ENCODE measurements around the gene SDHA.
"Not testable (repeated sequence)": the region's sequence is repeated elsewhere in the genome, so short reads cannot be mapped to it uniquely, and the experiment has no call there.

Gene SDHA

GRCh38 chr5:194603-195209 lies 23.4 kb upstream of the SDHA start:
- Histone ChIP-seq H3K9me3 (ENCODE audit: insufficient read depth, low read depth, low read length) (no peaks in the 10 kb centered on the region), H3K27me3 (ENCODE audit: insufficient read depth, low read length) (no peaks in the 10 kb centered on the region), H3K4me3 (ENCODE audit: low read length) (no peak overlapping the region), H3K36me3 (ENCODE audit: insufficient read depth, low read depth, low read length) (no peaks in the 10 kb centered on the region), H3K4me1 (ENCODE audit: insufficient read depth, low read length) (no peaks in the 10 kb centered on the region), H3K27ac (ENCODE audit: low read length) (no peak overlapping the region), H3K9ac (ENCODE audit: low read depth, low read length) (no peak overlapping the region)

DNA sequence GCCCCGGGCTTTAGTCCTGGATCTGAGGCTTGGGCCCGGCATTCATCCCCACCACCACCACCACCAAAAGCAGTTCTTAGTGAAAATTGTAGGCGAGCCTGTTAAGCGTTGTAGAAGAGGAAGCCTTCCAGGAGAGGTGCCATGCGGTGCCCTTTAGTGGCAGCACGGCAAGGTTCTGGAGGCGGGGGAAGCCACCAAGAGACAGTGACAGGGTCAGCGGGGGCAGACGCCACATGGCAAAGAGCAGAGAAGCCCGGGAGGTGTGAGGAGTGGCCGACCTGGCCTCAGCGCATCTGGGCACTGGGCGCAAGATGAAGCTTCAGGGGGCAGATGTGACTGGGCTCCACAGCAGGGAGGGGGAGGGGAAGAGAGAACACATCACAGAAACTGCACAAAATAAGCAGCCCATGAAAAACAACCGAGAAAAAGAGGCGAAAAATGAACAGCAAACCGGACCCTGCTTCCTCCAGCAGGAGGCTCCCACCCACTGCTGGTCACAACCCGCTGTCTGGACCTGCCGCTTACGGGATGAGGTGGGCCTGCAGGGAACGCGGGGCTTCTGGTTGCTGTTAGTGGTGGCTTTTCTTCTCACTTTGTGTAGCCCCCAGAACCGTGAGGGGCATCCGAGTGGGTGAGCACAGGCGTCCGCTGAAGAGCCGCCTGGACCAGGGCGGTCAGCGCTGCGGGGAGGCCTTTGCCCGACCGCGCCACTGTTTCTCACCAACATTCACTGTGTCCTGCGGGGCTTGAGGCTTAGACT lies 22.5 kb upstream of the SDHA start:
- H3K27ac ChIP-seq (ENCODE audit: low read length), result no peak overlapping the region
- H3K4me1 ChIP-seq (ENCODE audit: insufficient read depth, low read length), result no peaks in the 10 kb centered on the region
- H3K36me3 ChIP-seq (ENCODE audit: insufficient read depth, low read depth, low read length), result no peaks in the 10 kb centered on the region
- H3K9ac ChIP-seq (ENCODE audit: low read depth, low read length), result no peak overlapping the region
- no peaks in the 10 kb centered on the region for H3K9me3 ChIP-seq (ENCODE audit: insufficient read depth, low read depth, low read length)
- no peak overlapping the region for H3K4me3 ChIP-seq (ENCODE audit: low read length)
- no peaks in the 10 kb centered on the region for H3K27me3 ChIP-seq (ENCODE audit: insufficient read depth, low read length)

DNA sequence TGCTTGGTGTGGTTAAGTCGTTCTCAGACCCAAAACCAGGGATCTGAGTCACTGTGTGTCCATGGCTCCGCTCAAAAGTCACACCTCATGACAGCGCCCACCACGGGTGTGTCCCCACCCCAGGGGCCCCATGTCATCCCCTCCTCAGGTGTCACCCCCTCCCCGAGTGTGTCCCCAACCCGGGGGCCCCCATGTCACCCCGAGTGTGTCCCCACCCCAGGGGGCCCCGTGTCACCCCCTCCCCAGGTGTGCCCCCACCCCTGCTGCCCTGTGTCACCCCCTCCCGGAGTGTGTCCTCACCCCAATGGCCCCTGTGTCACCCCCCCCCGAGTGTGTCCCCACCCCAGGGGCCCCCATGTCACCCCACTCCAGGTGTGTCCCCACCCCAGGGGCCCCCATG lies 21.8 kb upstream of the SDHA start:
- Histone ChIP-seq H3K27me3 (ENCODE audit: insufficient read depth, low read length) (no peaks in the 10 kb centered on the region), H3K9ac (ENCODE audit: low read depth, low read length) (no peak overlapping the region), H3K4me1 (ENCODE audit: insufficient read depth, low read length) (no peaks in the 10 kb centered on the region), H3K36me3 (ENCODE audit: insufficient read depth, low read depth, low read length) (no peaks in the 10 kb centered on the region), H3K4me3 (ENCODE audit: low read length) (no peak overlapping the region), H3K9me3 (ENCODE audit: insufficient read depth, low read depth, low read length) (no peaks in the 10 kb centered on the region), H3K27ac (ENCODE audit: low read length) (no peak overlapping the region)

DNA sequence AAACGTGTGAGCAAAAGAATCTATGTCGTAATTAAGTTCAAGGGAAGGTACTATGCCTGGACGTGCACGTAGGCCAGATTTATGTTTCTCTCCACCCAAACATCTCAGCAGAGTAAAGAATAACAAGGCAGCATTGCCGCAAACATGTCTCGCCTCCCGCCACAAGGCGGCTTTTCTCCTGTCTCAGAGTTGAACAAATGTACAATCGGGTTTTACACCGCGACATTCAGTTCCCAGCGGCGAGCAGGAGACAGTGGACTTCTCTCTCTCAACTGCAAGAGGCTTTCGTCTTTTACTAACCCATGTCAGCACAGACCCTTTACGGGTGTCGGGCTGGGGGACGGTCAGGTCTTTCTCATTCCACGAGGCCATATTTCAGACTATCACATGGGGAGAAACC lies 21.1 kb upstream of the SDHA start:
- H3K36me3 ChIP-seq (ENCODE audit: insufficient read depth, low read depth, low read length); H3K4me1 ChIP-seq (ENCODE audit: insufficient read depth, low read length); H3K27ac ChIP-seq (ENCODE audit: low read length); H3K27me3 ChIP-seq (ENCODE audit: insufficient read depth, low read length); H3K9me3 ChIP-seq (ENCODE audit: insufficient read depth, low read depth, low read length); H3K4me3 ChIP-seq (ENCODE audit: low read length); H3K9ac ChIP-seq (ENCODE audit: low read depth, low read length): not testable (repeated sequence)

DNA sequence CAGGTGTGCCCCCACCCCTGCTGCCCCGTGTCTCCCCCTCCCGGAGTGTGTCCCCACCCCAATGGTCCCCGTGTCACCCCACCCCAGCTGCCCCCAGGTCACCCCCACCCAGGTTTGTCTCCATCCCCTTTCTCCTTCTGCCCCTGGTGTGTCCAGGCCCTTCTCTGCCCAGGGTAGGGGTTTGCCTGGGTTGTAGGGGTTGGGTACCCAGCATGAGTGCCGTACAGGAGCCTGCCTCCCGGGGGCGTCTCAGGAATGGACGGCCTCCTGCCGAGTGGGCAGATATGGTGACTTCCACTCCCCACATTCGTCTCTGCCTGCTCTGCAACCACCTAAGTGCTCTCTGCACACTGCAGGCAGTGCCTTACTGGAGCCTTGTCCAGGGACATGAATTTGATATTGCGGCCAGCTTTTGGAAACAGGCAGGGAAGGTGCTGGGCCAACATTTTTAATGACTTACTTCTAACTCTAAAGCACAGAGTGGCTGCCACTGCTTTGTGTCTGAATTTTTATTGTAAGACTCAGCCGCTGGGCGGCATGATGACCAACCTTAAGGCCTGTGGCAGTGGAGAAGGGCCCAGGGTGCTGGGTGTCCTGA lies 20.1 kb upstream of the SDHA start:
- Histone ChIP-seq H3K4me1 (ENCODE audit: insufficient read depth, low read length) (no peaks in the 10 kb centered on the region), H3K36me3 (ENCODE audit: insufficient read depth, low read depth, low read length) (no peaks in the 10 kb centered on the region), H3K27ac (ENCODE audit: low read length) (no peak overlapping the region), H3K9me3 (ENCODE audit: insufficient read depth, low read depth, low read length) (no peaks in the 10 kb centered on the region), H3K27me3 (ENCODE audit: insufficient read depth, low read length) (no peaks in the 10 kb centered on the region), H3K9ac (ENCODE audit: low read depth, low read length) (no peak overlapping the region), H3K4me3 (ENCODE audit: low read length) (no peak overlapping the region)

GRCh38 chr5:198516-199196 lies 19.5 kb upstream of the SDHA start:
- Histone ChIP-seq H3K27ac (ENCODE audit: low read length) (no peak overlapping the region), H3K4me1 (ENCODE audit: insufficient read depth, low read length) (no peaks in the 10 kb centered on the region), H3K27me3 (ENCODE audit: insufficient read depth, low read length) (no peaks in the 10 kb centered on the region), H3K9me3 (ENCODE audit: insufficient read depth, low read depth, low read length) (no peaks in the 10 kb centered on the region), H3K36me3 (ENCODE audit: insufficient read depth, low read depth, low read length) (peaks cover 5% of the 10 kb centered on the region), H3K9ac (ENCODE audit: low read depth, low read length) (no peak overlapping the region), H3K4me3 (ENCODE audit: low read length) (no peak overlapping the region)

DNA sequence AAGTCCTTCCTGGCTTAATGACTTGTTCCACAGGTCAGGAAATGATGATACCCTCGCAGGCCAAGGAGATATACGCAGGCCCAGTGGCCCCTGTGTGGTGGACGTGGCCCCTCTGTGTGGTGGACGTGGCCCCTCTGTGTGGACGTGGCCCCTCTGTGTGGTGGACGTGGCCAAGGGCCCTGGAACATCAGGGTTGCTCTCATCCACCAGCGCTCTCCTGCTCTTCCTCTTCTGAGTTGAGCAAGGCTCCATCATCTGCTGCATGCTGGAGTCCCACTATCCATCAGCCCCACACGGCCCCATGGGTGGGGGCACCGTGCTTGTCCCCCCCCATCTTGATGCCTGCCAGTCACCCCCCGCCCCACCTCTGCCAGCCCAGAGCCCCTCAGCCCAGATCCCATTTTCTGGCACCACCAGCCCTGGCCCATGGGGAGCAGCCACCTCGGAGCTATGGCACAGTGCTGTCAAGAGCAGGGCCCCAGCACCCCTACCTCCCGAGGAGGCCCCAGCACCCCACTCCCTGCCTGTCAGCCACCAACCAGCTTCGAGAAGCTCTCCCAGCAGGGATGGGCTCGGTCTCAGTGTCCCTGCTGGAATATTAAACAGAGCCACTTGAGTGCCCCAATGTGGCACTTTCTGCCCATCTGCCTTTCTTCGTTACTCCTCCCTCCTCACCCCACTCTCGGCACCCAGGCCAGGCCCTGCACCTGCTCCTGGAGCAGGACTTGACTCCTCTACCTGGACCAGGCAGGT lies 18.7 kb upstream of the SDHA start:
- H3K9me3 ChIP-seq (ENCODE audit: insufficient read depth, low read depth, low read length), result no peaks in the 10 kb centered on the region
- H3K9ac ChIP-seq (ENCODE audit: low read depth, low read length), result no peak overlapping the region
- H3K4me3 ChIP-seq (ENCODE audit: low read length), result no peak overlapping the region
- H3K27me3 ChIP-seq (ENCODE audit: insufficient read depth, low read length), result no peaks in the 10 kb centered on the region
- H3K27ac ChIP-seq (ENCODE audit: low read length), result no peak overlapping the region
- no peaks in the 10 kb centered on the region for H3K4me1 ChIP-seq (ENCODE audit: insufficient read depth, low read length)
- peaks cover 12% of the 10 kb centered on the region for H3K36me3 ChIP-seq (ENCODE audit: insufficient read depth, low read depth, low read length)

DNA sequence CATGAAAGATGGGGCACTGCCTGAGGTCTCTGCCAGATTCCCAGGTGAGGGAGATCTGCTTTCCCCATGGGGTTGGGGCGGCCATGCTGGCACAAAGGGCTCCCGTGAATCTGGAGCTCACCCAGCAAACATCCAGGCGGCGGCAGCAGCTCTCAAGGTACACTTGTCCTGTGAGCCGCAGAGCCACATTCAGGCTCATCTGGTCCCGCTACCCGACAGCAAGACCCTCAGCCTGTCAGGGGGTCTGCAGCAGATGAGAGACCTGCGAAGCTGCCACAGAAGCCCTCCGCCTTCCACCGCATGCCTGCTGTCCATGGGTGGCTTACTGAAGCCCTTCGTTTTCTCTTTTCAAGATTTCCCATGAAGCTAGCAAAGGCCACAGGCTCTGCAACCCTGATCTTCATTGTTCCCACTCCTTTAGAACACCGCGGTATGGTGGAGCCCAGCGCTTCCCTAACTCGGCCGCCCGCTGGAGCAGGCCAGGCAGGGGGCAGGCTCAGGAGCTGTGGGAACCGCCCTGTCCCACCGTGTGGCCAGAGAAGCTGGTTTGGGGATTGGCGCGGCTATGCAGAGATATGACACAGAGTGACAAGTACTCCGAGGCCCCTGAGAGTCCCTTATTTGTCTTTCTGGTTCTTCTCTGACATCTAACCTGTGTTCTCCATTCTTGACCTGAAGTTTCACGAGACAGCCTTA lies 18.0 kb upstream of the SDHA start:
- H3K36me3 ChIP-seq (ENCODE audit: insufficient read depth, low read depth, low read length), result peaks cover 19% of the 10 kb centered on the region
- H3K4me1 ChIP-seq (ENCODE audit: insufficient read depth, low read length), result no peaks in the 10 kb centered on the region
- H3K4me3 ChIP-seq (ENCODE audit: low read length), result no peak overlapping the region
- H3K9me3 ChIP-seq (ENCODE audit: insufficient read depth, low read depth, low read length), result no peaks in the 10 kb centered on the region
- H3K9ac ChIP-seq (ENCODE audit: low read depth, low read length), result no peak overlapping the region
- H3K27ac ChIP-seq (ENCODE audit: low read length), result no peak overlapping the region
- H3K27me3 ChIP-seq (ENCODE audit: insufficient read depth, low read length), result no peaks in the 10 kb centered on the region

- Histone ChIP-seq H3K4me3 (ENCODE audit: low read length) (no peak overlapping the region), H3K9ac (ENCODE audit: low read depth, low read length) (no peak overlapping the region), H3K36me3 (ENCODE audit: insufficient read depth, low read depth, low read length) (peaks cover 26% of the 10 kb centered on the region), H3K4me1 (ENCODE audit: insufficient read depth, low read length) (no peaks in the 10 kb centered on the region), H3K27ac (ENCODE audit: low read length) (no peak overlapping the region), H3K27me3 (ENCODE audit: insufficient read depth, low read length) (no peaks in the 10 kb centered on the region), H3K9me3 (ENCODE audit: insufficient read depth, low read depth, low read length) (no peaks in the 10 kb centered on the region)
Measured at GRCh38 chr5:200985-201384, 17.1 kb upstream of the SDHA start.

GRCh38 chr5:201672-202071 lies 16.4 kb upstream of the SDHA start:
- Histone ChIP-seq H3K27ac (ENCODE audit: low read length) (no peak overlapping the region), H3K36me3 (ENCODE audit: insufficient read depth, low read depth, low read length) (peaks cover 26% of the 10 kb centered on the region), H3K9me3 (ENCODE audit: insufficient read depth, low read depth, low read length) (no peaks in the 10 kb centered on the region), H3K9ac (ENCODE audit: low read depth, low read length) (no peak overlapping the region), H3K27me3 (ENCODE audit: insufficient read depth, low read length) (no peaks in the 10 kb centered on the region), H3K4me1 (ENCODE audit: insufficient read depth, low read length) (no peaks in the 10 kb centered on the region), H3K4me3 (ENCODE audit: low read length) (no peak overlapping the region)
